Tibial nerve (tissue), 4 donors: Measurements from ENCODE around the gene PRTFDC1. TPM values are rescaled to one million over a fixed set of nuclear protein-coding genes. Genes with fewer than 3 reads are reported as not detected.

Source experiments
- DNase-seq, 2 donors: peaks; one replicate each; pipeline ENCODE4 v3.0.0-alpha.2; 2019; ENCODE audit warnings: low spot score in 2 of 2
- H3K27ac ChIP-seq, 4 donors: fragments of 200-600 bp; sonication (generic) in 3 of 4; one replicate each; pipeline ENCODE4 v1.5.1; 2017 to 2019; ENCODE audit warnings: mild to moderate bottlenecking in 1 of 4
- H3K27me3 ChIP-seq, 2 donors: fragments of 200-600 bp; sonication (generic) in 1 of 2; one replicate each; pipeline versions ENCODE4 v1.5.1 to v1.6.0; 2017 to 2019
- H3K36me3 ChIP-seq, 3 donors: fragments of 200-600 bp; sonication (generic); one replicate each; pipeline ENCODE4 v1.5.1; 2018 to 2019
- H3K4me1 ChIP-seq, 4 donors: fragments of 200-600 bp; sonication (generic) in 3 of 4; one replicate each; pipeline ENCODE4 v1.5.1; 2017 to 2019
- H3K4me3 ChIP-seq, 4 donors: fragments of 200-600 bp; sonication (generic) in 3 of 4; one replicate each; pipeline ENCODE4 v1.5.1; 2017 to 2019; ENCODE audit warnings: mild to moderate bottlenecking in 1 of 4, moderate library complexity in 1 of 4
- H3K9me3 ChIP-seq, 4 donors: fragments of 200-600 bp; sonication (generic) in 3 of 4; one replicate each; pipeline ENCODE4 v1.5.1; 2017 to 2019
- CTCF ChIP-seq, 5 experiments: fragments of 200-600 bp in 3 of 5; fragments of 450-650 bp in 2 of 5; sonication (generic) in 3 of 5; IDR thresholded peaks; one replicate each; pipeline ENCODE4 v1.5.1; 2016 to 2019; ENCODE audit warnings: antibody characterized with exemption in 5 of 5, mild to moderate bottlenecking in 3 of 5, moderate library complexity in 2 of 5
- EP300 ChIP-seq, 2 donors: sonication (generic); formaldehyde crosslinking; IDR thresholded peaks; one replicate each; pipeline ENCODE4 v1.6.1; 2017; ENCODE audit warnings: antibody characterized with exemption in 2 of 2, mild to moderate bottlenecking in 1 of 2
- POLR2A ChIP-seq, 2 donors: fragments of 450-650 bp; IDR thresholded peaks; one replicate each; pipeline ENCODE4 v1.6.1; 2017; ENCODE audit warnings: antibody characterized with exemption in 2 of 2, mild to moderate bottlenecking in 2 of 2, moderate library complexity in 2 of 2
- WGBS, 2 donors: methylation state at CpG; one replicate each; pipeline ENCODE4 v1.1.5; 2018; 5-methylcytosine and 5-hydroxymethylcytosine counted together
- total RNA-seq, 4 donors: library from RNA; depleted of rRNA; stranded (reverse); fragments of >200 nt; gene quantifications; one replicate each; pipeline ENCODE4 v1.1.0, GENCODE V29; 2016

PRTFDC1 gene
- total RNA-seq, 4 donors from 2014 or later, result 0.78 to 5.7 (median 1.3) TPM

DNA sequence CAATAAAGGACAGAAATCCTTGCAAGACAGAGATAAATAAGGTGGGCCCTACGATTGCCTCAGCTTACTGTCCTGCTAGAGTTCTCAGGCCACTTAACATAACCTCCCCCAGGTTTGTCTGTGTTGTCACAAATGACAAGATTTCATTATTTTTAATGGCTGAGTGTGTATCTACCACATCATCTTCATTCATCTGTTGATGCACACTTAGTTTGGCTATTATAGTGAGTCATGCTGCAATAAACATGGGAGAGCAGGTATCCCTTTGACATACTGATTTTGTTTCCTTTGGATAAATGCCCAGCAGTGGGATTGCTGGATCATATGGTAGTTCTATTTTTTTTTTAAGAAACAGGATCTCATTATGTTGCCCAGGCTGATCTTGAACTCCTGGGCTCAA, 60.6 kb downstream of the PRTFDC1 start:
- H3K36me3 ChIP-seq, result no peaks in the 10 kb centered on the region
- 78 to 92% methylated on average over 1 of the region's 1 CpG for WGBS, 2 donors
- no peak overlapping the region for H3K4me3 ChIP-seq

DNA sequence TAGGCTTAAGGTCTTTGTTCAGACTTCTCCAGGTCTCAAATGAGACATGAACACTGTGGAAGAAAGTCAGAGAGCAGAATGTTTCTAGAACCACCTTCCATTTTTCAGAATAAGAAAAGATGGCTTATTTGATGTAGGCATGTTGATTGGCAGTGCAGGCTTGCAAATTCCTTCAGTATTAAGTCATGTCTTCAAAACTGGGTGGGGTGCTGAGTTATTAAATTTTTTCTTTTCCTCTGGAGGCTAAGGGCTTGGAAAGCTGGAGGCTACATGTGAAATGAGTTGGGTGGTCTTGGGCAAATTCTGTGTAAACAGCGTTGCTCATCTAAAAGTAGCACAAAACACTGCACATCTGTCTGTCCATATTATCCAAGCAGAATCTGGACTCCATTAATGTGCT, 62.8 kb downstream of the PRTFDC1 start:
- H3K9me3 ChIP-seq, result no peaks in the 10 kb centered on the region
- DNase-seq, result no peak
- no peak for TF ChIP-seq POLR2A (IDR thresholded peaks at IDR 0.05)
- no peak for TF ChIP-seq CTCF (IDR thresholded peaks at IDR 0.05)
- TF ChIP-seq EP300 (IDR thresholded peaks at IDR 0.05), result no peak
- WGBS, 2 donors, result 51 to 62% methylated on average over 1 of the region's 1 CpG
- H3K4me3 ChIP-seq, result no peak overlapping the region
- no peaks in the 10 kb centered on the region for H3K36me3 ChIP-seq
- peaks cover 0 to 10% (median 0%) of the 10 kb centered on the region in 4 donors for H3K4me1 ChIP-seq
- H3K27ac ChIP-seq, result no peak overlapping the region
- H3K27me3 ChIP-seq, result no peaks in the 10 kb centered on the region

More for the DNA sequence above, 60.6 kb downstream of the PRTFDC1 start:
- H3K9me3 ChIP-seq, result no peaks in the 10 kb centered on the region
- H3K4me1 ChIP-seq, result peaks cover 0 to 10% (median 0%) of the 10 kb centered on the region in 4 donors
- no peak for TF ChIP-seq POLR2A (IDR thresholded peaks at IDR 0.05)
- TF ChIP-seq EP300 (IDR thresholded peaks at IDR 0.05), result no peak
- no peak for TF ChIP-seq CTCF (IDR thresholded peaks at IDR 0.05)
- no peak overlapping the region for H3K27ac ChIP-seq
- no peak for DNase-seq
- no peaks in the 10 kb centered on the region for H3K27me3 ChIP-seq

- 97 to 98% methylated on average over 2 of the region's 2 CpGs for WGBS, 2 donors
- Histone ChIP-seq H3K27me3 (no peaks in the 10 kb centered on the region), H3K9me3 (no peaks in the 10 kb centered on the region), H3K27ac (peak overlapping the region in 1 of 4 donors; percentile 17), H3K36me3 (no peaks in the 10 kb centered on the region), H3K4me3 (no peak overlapping the region), H3K4me1 (peaks cover 0 to 10% (median 2%) of the 10 kb centered on the region in 4 donors)
- no peak for DNase-seq
- no peak for TF ChIP-seq EP300 (IDR thresholded peaks at IDR 0.05)
- no peak for TF ChIP-seq POLR2A (IDR thresholded peaks at IDR 0.05)
- no peak for TF ChIP-seq CTCF (IDR thresholded peaks at IDR 0.05)
Observed at GRCh38 chr10:24887855-24888231, 64.6 kb downstream of the PRTFDC1 start.

- Histone ChIP-seq H3K4me3 (no peak overlapping the region), H3K27me3 (no peaks in the 10 kb centered on the region), H3K27ac (no peak overlapping the region), H3K9me3 (no peaks in the 10 kb centered on the region), H3K36me3 (no peaks in the 10 kb centered on the region), H3K4me1 (peaks cover 0 to 13% (median 2%) of the 10 kb centered on the region in 4 donors)
- 79 to 81% methylated on average over 5 of the region's 5 CpGs for WGBS, 2 donors
- TF ChIP-seq POLR2A (IDR thresholded peaks at IDR 0.05), result no peak
- no peak for DNase-seq
Observed at GRCh38 chr10:24886290-24886680, 66.1 kb downstream of the PRTFDC1 start.

DNA sequence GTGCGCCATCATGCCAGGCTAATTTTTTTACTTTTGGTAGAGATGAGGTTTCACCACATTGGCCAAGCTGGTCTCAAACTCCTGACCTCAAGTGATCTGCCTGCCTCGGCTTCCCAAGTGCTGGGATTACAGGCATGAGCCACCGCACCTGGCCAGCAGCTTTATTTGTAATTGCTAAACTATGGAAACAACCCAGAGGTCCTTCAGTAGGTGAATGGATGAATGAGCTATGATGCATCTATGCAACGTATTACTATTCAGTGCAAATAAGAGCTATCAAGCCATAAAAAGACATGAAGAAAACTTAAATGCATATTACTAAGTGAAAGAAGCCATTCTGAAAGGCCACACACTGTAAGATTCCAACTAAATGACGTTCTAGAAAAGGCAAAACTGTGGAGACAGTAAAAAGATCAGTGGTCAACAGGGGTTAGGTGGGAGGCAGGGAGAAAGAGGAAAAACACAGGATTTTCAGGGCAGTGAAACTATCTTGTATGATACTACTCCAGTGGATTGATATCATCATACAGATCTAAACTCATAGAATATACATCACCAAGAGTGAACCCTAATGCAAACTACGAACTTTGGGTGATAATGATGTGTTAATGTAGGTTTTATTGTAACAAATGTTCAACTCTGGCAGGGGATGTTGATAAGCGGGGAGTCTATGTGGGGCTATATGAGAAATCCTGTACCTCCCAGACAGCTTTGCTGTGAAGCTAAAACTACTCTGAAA, 66.7 kb downstream of the PRTFDC1 start:
- Histone ChIP-seq H3K4me1 (peaks cover 0 to 13% (median 2%) of the 10 kb centered on the region in 4 donors), H3K27ac (no peak overlapping the region), H3K27me3 (no peaks in the 10 kb centered on the region), H3K9me3 (no peaks in the 10 kb centered on the region), H3K4me3 (no peak overlapping the region), H3K36me3 (no peaks in the 10 kb centered on the region)
- no peak for DNase-seq
- TF ChIP-seq CTCF (IDR thresholded peaks at IDR 0.05) (no peak), EP300 (IDR thresholded peaks at IDR 0.05) (no peak), POLR2A (IDR thresholded peaks at IDR 0.05) (no peak)
- 82 to 87% methylated on average over 7 of the region's 7 CpGs for WGBS, 2 donors
